ENCODE results near the gene ZNF213.

Gene ZNF213

DNA sequence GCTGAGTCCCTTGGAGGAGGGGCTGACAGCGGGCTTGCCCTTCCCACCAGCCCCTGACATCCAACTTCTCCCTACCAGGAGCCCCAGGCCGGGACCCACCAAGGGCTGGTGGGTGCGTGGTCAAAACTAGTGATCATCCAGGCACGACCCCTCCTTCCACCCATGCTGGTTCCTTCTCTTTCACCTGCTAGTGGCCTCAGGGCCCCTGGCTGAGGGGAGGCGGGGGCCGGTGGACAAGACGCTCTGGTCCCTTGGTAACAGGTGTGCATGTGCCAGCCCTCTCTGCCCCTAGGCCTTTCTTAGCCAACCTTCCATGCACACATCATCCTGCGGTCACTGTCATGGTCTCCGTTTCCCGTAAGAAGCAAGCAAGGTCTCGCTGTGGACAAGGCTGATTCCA lies 8.4 kb downstream of the ZNF213 start:
- H3K9me3 ChIP-seq (ENCODE audit: control insufficient read depth, low read length): no peaks in the 10 kb centered on the region
- no peak overlapping the region for H3K4me3 ChIP-seq (ENCODE audit: extremely low read depth, insufficient read depth, low read length, poor library complexity, severe bottlenecking)
- WGBS, 2 experiments (ENCODE audit: insufficient coverage in 2 of 2): 93 to 97% methylated on average over 10 of the region's 11 CpGs
- H3K4me1 ChIP-seq (ENCODE audit: control insufficient read depth, insufficient read depth, low read length, poor library complexity, severe bottlenecking): peaks cover 16% of the 10 kb centered on the region
- H3K36me3 ChIP-seq (ENCODE audit: control insufficient read depth, insufficient read depth, low read length): peaks cover 27% of the 10 kb centered on the region
- H3K27ac ChIP-seq (ENCODE audit: low read depth, low read length, severe bottlenecking): no peak overlapping the region

DNA sequence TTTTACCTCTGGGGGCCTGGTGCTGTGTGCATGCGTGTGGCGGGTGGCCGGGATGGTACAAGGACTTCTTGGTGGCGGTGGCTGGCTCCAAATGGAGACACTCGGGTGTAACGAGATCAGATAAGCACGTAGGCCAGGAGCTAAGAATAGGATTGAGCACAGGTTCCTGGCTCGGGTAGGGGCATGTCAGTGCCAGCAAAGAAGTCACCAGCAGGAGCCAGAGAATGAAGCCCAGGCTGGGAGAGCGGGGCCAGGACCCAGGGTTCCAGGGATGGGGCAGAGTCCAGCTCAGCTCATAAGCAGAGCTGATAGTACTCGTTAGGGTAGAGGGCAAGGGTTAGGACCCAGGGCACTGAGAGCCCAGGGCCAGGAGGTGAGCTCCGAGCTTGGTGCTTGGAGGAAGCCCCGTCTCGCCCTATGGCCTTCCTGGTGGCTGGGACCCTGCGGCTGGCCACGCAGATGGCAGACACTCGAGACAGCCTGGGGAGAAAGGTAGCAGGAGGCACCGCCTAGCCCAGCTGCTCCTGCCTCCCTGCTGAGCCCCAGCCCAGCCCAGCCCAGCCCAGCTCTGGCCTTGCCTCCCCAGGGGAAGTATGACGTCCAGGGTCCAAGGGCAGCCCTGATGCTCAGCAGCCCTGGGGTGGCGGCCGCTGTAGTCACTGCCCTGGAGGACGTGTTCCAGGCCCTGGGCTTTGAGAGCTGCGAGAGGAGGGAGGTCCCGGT lies 8.9 kb downstream of the ZNF213 start:
- Histone ChIP-seq H3K4me1 (ENCODE audit: control insufficient read depth, insufficient read depth, low read length, poor library complexity, severe bottlenecking) (peaks cover 13% of the 10 kb centered on the region), H3K27ac (ENCODE audit: low read depth, low read length, severe bottlenecking) (no peak overlapping the region), H3K36me3 (ENCODE audit: control insufficient read depth, insufficient read depth, low read length) (peaks cover 22% of the 10 kb centered on the region), H3K4me3 (ENCODE audit: extremely low read depth, insufficient read depth, low read length, poor library complexity, severe bottlenecking) (no peak overlapping the region), H3K9me3 (ENCODE audit: control insufficient read depth, low read length) (no peaks in the 10 kb centered on the region)
- 89 to 90% methylated on average over 20 to 22 of the region's 23 CpGs for WGBS, 2 experiments (ENCODE audit: insufficient coverage in 2 of 2)

GRCh38 chr16:3144321-3144983 lies 9.6 kb downstream of the ZNF213 start:
- no peaks in the 10 kb centered on the region for H3K9me3 ChIP-seq (ENCODE audit: control insufficient read depth, low read length)
- H3K4me3 ChIP-seq (ENCODE audit: extremely low read depth, insufficient read depth, low read length, poor library complexity, severe bottlenecking): no peak overlapping the region
- 84 to 87% methylated on average over 11 to 15 of the region's 18 CpGs for WGBS, 2 experiments (ENCODE audit: insufficient coverage in 2 of 2)
- no peak overlapping the region for H3K27ac ChIP-seq (ENCODE audit: low read depth, low read length, severe bottlenecking)
- H3K36me3 ChIP-seq (ENCODE audit: control insufficient read depth, insufficient read depth, low read length): peaks cover 21% of the 10 kb centered on the region
- H3K4me1 ChIP-seq (ENCODE audit: control insufficient read depth, insufficient read depth, low read length, poor library complexity, severe bottlenecking): peaks cover 11% of the 10 kb centered on the region

DNA sequence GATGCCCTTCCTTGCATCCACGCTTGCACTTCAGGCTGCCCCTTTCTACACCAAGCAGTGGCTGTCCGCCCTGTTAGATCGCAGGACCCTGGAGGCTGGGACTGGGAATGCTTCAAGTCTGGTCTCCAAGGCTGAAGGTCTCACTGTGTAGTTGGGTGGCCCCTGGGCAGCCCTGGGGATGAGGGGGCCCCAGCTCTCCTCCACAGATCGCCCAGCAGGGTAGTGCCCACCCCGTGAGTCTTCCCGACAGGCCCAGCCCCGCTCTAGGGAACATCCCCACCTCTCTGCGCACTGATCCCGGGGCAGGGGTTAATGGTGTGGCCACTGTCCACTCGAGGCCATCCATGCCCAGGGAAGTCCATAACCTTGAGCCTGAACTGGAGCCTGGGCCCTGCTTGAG lies 10.3 kb downstream of the ZNF213 start:
- Histone ChIP-seq H3K9me3 (ENCODE audit: control insufficient read depth, low read length) (no peaks in the 10 kb centered on the region), H3K27ac (ENCODE audit: low read depth, low read length, severe bottlenecking) (no peak overlapping the region), H3K36me3 (ENCODE audit: control insufficient read depth, insufficient read depth, low read length) (peaks cover 18% of the 10 kb centered on the region), H3K4me3 (ENCODE audit: extremely low read depth, insufficient read depth, low read length, poor library complexity, severe bottlenecking) (no peak overlapping the region), H3K4me1 (ENCODE audit: control insufficient read depth, insufficient read depth, low read length, poor library complexity, severe bottlenecking) (peaks cover 5% of the 10 kb centered on the region)
- WGBS, 2 experiments (ENCODE audit: insufficient coverage in 2 of 2): 86 to 89% methylated on average over 8 to 10 of the region's 10 CpGs

DNA sequence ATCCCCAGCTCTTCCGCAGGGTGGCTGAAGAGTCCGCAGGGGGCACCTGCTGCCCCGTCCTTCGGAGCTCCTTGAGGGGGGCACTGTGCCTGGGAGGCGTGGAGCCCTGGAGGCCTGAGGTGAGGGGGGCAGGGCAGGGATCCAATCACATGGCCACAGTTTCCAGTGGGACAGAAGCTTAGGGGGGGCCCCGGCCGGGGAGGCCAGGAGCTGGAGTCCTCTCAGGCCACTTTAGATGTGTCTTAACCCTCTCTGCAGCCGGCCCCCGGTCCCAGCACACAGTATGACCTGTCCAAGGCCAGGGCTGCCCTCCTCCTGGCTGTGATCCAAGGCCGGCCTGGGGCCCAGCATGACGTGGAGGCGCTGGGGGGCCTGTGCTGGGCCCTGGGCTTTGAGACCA lies 10.8 kb downstream of the ZNF213 start:
- H3K36me3 ChIP-seq (ENCODE audit: control insufficient read depth, insufficient read depth, low read length): peaks cover 13% of the 10 kb centered on the region
- WGBS, 2 experiments (ENCODE audit: insufficient coverage in 2 of 2): 90 to 94% methylated on average over 10 to 12 of the region's 12 CpGs

DNA sequence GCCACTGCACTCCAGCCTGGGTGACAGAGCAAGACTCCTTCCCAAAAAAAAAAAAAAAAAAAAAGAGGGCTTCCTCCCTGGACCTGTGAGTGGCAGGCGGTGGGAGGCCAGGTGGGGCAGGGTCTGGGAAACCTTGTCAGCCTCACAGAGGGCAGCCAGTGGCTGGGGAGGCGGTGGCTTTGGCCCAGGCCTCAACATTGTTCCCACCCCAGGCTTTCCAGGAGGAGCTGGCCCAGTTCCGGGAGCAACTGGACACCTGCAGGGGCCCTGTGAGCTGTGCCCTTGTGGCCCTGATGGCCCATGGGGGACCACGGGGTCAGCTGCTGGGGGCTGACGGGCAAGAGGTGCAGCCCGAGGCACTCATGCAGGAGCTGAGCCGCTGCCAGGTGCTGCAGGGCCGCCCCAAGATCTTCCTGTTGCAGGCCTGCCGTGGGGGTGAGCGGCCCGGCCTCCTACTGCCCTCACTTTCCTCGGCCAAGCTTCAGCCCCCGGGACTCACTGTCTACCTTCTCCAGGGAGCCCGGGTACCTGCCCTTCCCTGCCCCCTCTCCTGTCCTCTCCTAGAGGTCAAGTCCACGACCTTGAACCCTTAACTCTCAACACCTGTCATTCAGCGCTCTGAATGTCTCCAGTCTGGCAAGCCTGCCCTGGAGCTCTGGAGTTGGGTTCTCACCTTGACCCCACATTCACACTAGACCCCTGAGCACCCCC lies 12.4 kb downstream of the ZNF213 start:
- Histone ChIP-seq H3K4me1 (ENCODE audit: control insufficient read depth, insufficient read depth, low read length, poor library complexity, severe bottlenecking) (peaks cover 4% of the 10 kb centered on the region), H3K27ac (ENCODE audit: low read depth, low read length, severe bottlenecking) (no peak overlapping the region), H3K9me3 (ENCODE audit: control insufficient read depth, low read length) (no peaks in the 10 kb centered on the region), H3K36me3 (ENCODE audit: control insufficient read depth, insufficient read depth, low read length) (no peaks in the 10 kb centered on the region), H3K4me3 (ENCODE audit: extremely low read depth, insufficient read depth, low read length, poor library complexity, severe bottlenecking) (no peak overlapping the region)
- WGBS, 2 experiments (ENCODE audit: insufficient coverage in 2 of 2): 87 to 94% methylated on average over 13 to 15 of the region's 16 CpGs

More for the DNA sequence above, 10.8 kb downstream of the ZNF213 start:
- Histone ChIP-seq H3K27ac (ENCODE audit: low read depth, low read length, severe bottlenecking) (no peak overlapping the region), H3K9me3 (ENCODE audit: control insufficient read depth, low read length) (no peaks in the 10 kb centered on the region), H3K4me1 (ENCODE audit: control insufficient read depth, insufficient read depth, low read length, poor library complexity, severe bottlenecking) (peaks cover 4% of the 10 kb centered on the region), H3K4me3 (ENCODE audit: extremely low read depth, insufficient read depth, low read length, poor library complexity, severe bottlenecking) (no peak overlapping the region)

GRCh38 chr16:3147757-3148104 lies 12.9 kb downstream of the ZNF213 start:
- Histone ChIP-seq H3K4me3 (ENCODE audit: extremely low read depth, insufficient read depth, low read length, poor library complexity, severe bottlenecking) (no peak overlapping the region), H3K9me3 (ENCODE audit: control insufficient read depth, low read length) (no peaks in the 10 kb centered on the region), H3K27ac (ENCODE audit: low read depth, low read length, severe bottlenecking) (no peak overlapping the region), H3K36me3 (ENCODE audit: control insufficient read depth, insufficient read depth, low read length) (no peaks in the 10 kb centered on the region), H3K4me1 (ENCODE audit: control insufficient read depth, insufficient read depth, low read length, poor library complexity, severe bottlenecking) (peaks cover 4% of the 10 kb centered on the region)
- 89 to 95% methylated on average over 5 of the region's 5 CpGs for WGBS, 2 experiments (ENCODE audit: insufficient coverage in 2 of 2)

- WGBS, 2 experiments (ENCODE audit: insufficient coverage in 2 of 2): 95% methylated on average over 10 to 12 of the region's 13 CpGs
- Histone ChIP-seq H3K4me3 (ENCODE audit: extremely low read depth, insufficient read depth, low read length, poor library complexity, severe bottlenecking) (no peak overlapping the region), H3K4me1 (ENCODE audit: control insufficient read depth, insufficient read depth, low read length, poor library complexity, severe bottlenecking) (peaks cover 4% of the 10 kb centered on the region), H3K36me3 (ENCODE audit: control insufficient read depth, insufficient read depth, low read length) (no peaks in the 10 kb centered on the region), H3K9me3 (ENCODE audit: control insufficient read depth, low read length) (no peaks in the 10 kb centered on the region), H3K27ac (ENCODE audit: low read depth, low read length, severe bottlenecking) (no peak overlapping the region)
These were observed 13.7 kb downstream of the ZNF213 start for GRCh38 chr16:3148256-3149192.

DNA sequence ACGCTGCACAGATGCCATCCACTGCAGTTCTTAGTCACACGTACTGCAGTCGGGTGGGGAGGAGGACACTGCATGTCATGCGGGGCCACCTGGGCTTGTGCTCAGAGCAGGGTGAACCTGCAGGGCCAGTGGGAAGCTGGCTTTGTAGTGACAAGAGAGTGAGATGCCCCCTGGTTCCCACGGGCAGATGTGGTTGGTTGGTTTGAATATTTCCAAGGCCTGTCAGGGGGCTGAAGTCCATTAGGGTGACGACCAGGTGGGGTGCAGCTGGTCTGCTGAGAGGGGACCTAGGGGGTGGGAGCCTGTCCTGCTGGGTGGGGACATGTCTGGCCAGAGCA lies 14.3 kb downstream of the ZNF213 start:
- Histone ChIP-seq H3K4me3 (ENCODE audit: extremely low read depth, insufficient read depth, low read length, poor library complexity, severe bottlenecking) (peak overlapping the region; percentile 66), H3K27ac (ENCODE audit: low read depth, low read length, severe bottlenecking) (no peak overlapping the region)

GRCh38 chr16:3149630-3150345 lies 15.0 kb downstream of the ZNF213 start:
- Histone ChIP-seq H3K27ac (ENCODE audit: low read depth, low read length, severe bottlenecking) (peak overlapping the region; percentile 69), H3K4me3 (ENCODE audit: extremely low read depth, insufficient read depth, low read length, poor library complexity, severe bottlenecking) (peak overlapping the region; percentile 66), H3K4me1 (ENCODE audit: control insufficient read depth, insufficient read depth, low read length, poor library complexity, severe bottlenecking) (peaks cover 4% of the 10 kb centered on the region), H3K9me3 (ENCODE audit: control insufficient read depth, low read length) (no peaks in the 10 kb centered on the region), H3K36me3 (ENCODE audit: control insufficient read depth, insufficient read depth, low read length) (no peaks in the 10 kb centered on the region)
- 1 to 2% methylated on average over 29 of the region's 41 CpGs for WGBS, 2 experiments (ENCODE audit: insufficient coverage in 2 of 2)

More for the DNA sequence above, 14.3 kb downstream of the ZNF213 start:
- Histone ChIP-seq H3K9me3 (ENCODE audit: control insufficient read depth, low read length) (no peaks in the 10 kb centered on the region), H3K4me1 (ENCODE audit: control insufficient read depth, insufficient read depth, low read length, poor library complexity, severe bottlenecking) (peaks cover 4% of the 10 kb centered on the region), H3K36me3 (ENCODE audit: control insufficient read depth, insufficient read depth, low read length) (no peaks in the 10 kb centered on the region)
- 89 to 100% methylated on average over 3 to 6 of the region's 6 CpGs for WGBS, 2 experiments (ENCODE audit: insufficient coverage in 2 of 2)

Measured in mesodermal cell (in vitro differentiated cells).